A172 (cell line): ENCODE data around the gene TRABD2A. TPM values are rescaled to one million over a fixed set of nuclear protein-coding genes. Genes with fewer than 3 reads are reported as not detected.
A peak's percentile ranks its signal among the peaks of the same experiment; 100 is the strongest.

Experiments used
- DNase-seq: peaks from one replicate; pipeline ENCODE4 v3.0.0-alpha.2; 2015; ENCODE audit warnings: low spot score
- total RNA-seq: library from RNA; depleted of rRNA; stranded (reverse); fragments of >200 nt; shearing (Covaris generic); gene quantifications from 2 replicates; pipeline ENCODE4 v1.2.3, GENCODE V29; 2014

TRABD2A gene
- total RNA-seq, 1 experiment from 2014 or later, result 12.6 TPM

- no peak for DNase-seq
These were observed 25.2 kb downstream of the TRABD2A start for GRCh38 chr2:84855731-84856130.

GRCh38 chr2:84854850-84855249, 26.0 kb downstream of the TRABD2A start:
- no peak for DNase-seq

GRCh38 chr2:84851876-84852275, 29.0 kb downstream of the TRABD2A start:
- no peak for DNase-seq

GRCh38 chr2:84850471-84850870, 30.4 kb downstream of the TRABD2A start:
- DNase-seq, result no peak

- DNase-seq, result peak; percentile 31
These were observed 31.5 kb downstream of the TRABD2A start for GRCh38 chr2:84849271-84849952.

- DNase-seq, result no peak
These were observed 33.4 kb downstream of the TRABD2A start for GRCh38 chr2:84847326-84848050.

GRCh38 chr2:84846741-84847142, 34.1 kb downstream of the TRABD2A start:
- DNase-seq, result no peak

- DNase-seq, result no peak
These were observed 34.7 kb downstream of the TRABD2A start for GRCh38 chr2:84846041-84846663.

- no peak for DNase-seq
These were observed 36.7 kb downstream of the TRABD2A start for GRCh38 chr2:84844141-84844540.

- DNase-seq, result no peak
These were observed 39.3 kb downstream of the TRABD2A start for GRCh38 chr2:84841577-84841976.

- DNase-seq, result peak; percentile 46
These were observed 40.6 kb downstream of the TRABD2A start for GRCh38 chr2:84840306-84840705.

- DNase-seq, result no peak
These were observed 41.0 kb downstream of the TRABD2A start for GRCh38 chr2:84839851-84840250.

- DNase-seq, result no peak
These were observed 42.3 kb downstream of the TRABD2A start for GRCh38 chr2:84838434-84839145.

GRCh38 chr2:84836215-84836614, 44.7 kb downstream of the TRABD2A start:
- DNase-seq, result no peak

- no peak for DNase-seq
These were observed 47.3 kb downstream of the TRABD2A start for GRCh38 chr2:84833481-84834150.

- no peak for DNase-seq
These were observed 48.0 kb downstream of the TRABD2A start for GRCh38 chr2:84832772-84833461.

GRCh38 chr2:84830758-84831500, 50.0 kb downstream of the TRABD2A start:
- no peak for DNase-seq

GRCh38 chr2:84830095-84830494, 50.8 kb downstream of the TRABD2A start:
- peak; percentile 19 for DNase-seq

GRCh38 chr2:84829693-84830092, 51.2 kb downstream of the TRABD2A start:
- DNase-seq, result no peak

- DNase-seq, result no peak
These were observed 52.8 kb downstream of the TRABD2A start for GRCh38 chr2:84827978-84828575.
